ENCODE measurements around the gene DNAH2.
"Not testable (repeated sequence)": the region's sequence is repeated elsewhere in the genome, so short reads cannot be mapped to it uniquely, and the experiment has no call there.

DNAH2 gene

GRCh38 chr17:7856011-7856810 lies 138.7 kb downstream of the DNAH2 start:
- peak overlapping the region; percentile 57 for H3K4me3 ChIP-seq (ENCODE audit: insufficient read length, low read depth)
- peaks cover 6% of the 10 kb centered on the region for H3K4me1 ChIP-seq (ENCODE audit: insufficient read depth, insufficient read length)
- no peak for DNase-seq (ENCODE audit: low read depth, low spot score)
- TF ChIP-seq YY1 (IDR thresholded peaks at IDR 0.05; ENCODE audit: insufficient read depth, insufficient read length) = no peak
- TF ChIP-seq ZNF274 (IDR thresholded peaks at IDR 0.05; ENCODE audit: low read depth, low read length) = no peak
- TF ChIP-seq SUZ12 (IDR thresholded peaks at IDR 0.05; ENCODE audit: extremely low read depth, insufficient read depth, insufficient read length) = no peak
- no peaks in the 10 kb centered on the region for H3K27me3 ChIP-seq (ENCODE audit: insufficient read depth, insufficient read length)
- peak overlapping the region; percentile 85 for H3K9ac ChIP-seq (ENCODE audit: insufficient read length, low read depth)
- H3K9me3 ChIP-seq (ENCODE audit: insufficient read depth, low read length) = no peaks in the 10 kb centered on the region
- peaks cover 44% of the 10 kb centered on the region for H3K36me3 ChIP-seq (ENCODE audit: insufficient read depth, insufficient read length, low read length)

- Histone ChIP-seq H3K27me3 (ENCODE audit: insufficient read depth, insufficient read length) (no peaks in the 10 kb centered on the region), H3K9me3 (ENCODE audit: insufficient read depth, low read length) (no peaks in the 10 kb centered on the region), H3K4me1 (ENCODE audit: insufficient read depth, insufficient read length) (peaks cover under 1% of the 10 kb centered on the region), H3K4me3 (ENCODE audit: insufficient read length, low read depth) (peak within 1 kb of the TSS; percentile 57), H3K9ac (ENCODE audit: insufficient read length, low read depth) (peak within 1 kb of the TSS; percentile 90), H3K36me3 (ENCODE audit: insufficient read depth, insufficient read length, low read length) (peaks cover 44% of the 10 kb centered on the region)
- TF ChIP-seq YY1 (IDR thresholded peaks at IDR 0.05; ENCODE audit: insufficient read depth, insufficient read length) = peak; percentile 40
- TF ChIP-seq ZNF274 (IDR thresholded peaks at IDR 0.05; ENCODE audit: low read depth, low read length) = no peak
- DNase-seq (ENCODE audit: low read depth, low spot score) = peak; percentile 95
Measured at GRCh38 chr17:7856811-7857712, 139.5 kb downstream of the DNAH2 start, which contains the start of gene NAA38. TSS of gene NAA38 (minus strand) at chr17:7857559. CDS start at chr17:7857463, 96 bp downstream.

DNA sequence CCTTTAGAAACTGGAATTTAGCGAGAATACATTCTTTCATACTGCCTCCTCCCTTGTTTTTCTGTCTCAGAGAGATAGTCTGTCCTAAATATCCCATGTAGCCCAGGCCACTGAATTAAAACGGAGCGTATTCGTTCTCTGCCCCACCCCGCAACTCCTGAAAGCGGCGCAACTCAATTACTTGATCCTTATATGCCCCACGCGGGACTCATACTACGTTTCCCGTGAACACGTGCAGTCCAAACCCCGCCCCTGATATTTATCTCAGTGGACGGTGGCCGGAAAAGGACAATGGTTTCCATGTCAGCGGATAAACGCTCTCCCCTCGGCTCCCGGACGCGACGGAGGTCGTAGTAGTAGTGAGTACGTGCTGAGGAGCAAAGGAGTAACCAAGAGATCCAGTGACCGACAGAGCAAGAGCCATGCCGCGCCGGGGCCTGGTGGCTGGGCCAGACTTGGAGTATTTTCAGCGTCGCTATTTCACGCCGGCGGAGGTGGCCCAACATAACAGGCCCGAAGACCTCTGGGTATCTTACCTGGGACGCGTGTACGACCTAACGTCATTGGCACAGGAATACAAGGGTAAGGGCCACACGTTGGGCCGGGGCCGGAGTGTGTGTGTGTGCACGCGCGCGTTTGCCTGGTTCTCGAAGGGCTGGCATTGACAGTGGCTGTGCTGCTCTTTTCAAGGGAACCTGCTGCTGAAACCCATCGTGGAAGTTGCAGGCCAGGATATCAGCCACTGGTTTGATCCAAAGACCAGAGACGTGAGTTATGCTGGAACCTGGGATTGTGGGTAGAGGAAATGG lies 140.4 kb downstream of the DNAH2 start, which contains the start of gene CYB5D1:
TSS of gene CYB5D1 (plus strand) at position 291 of the 809 bp plus-strand sequence. CDS start at position 423, 132 bp downstream.
- Histone ChIP-seq H3K27me3 (ENCODE audit: insufficient read depth, insufficient read length) (no peaks in the 10 kb centered on the region), H3K4me3 (ENCODE audit: insufficient read length, low read depth) (peak within 1 kb of the TSS; percentile 57), H3K36me3 (ENCODE audit: insufficient read depth, insufficient read length, low read length) (peaks cover 37% of the 10 kb centered on the region), H3K9ac (ENCODE audit: insufficient read length, low read depth) (peak within 1 kb of the TSS; percentile 90), H3K9me3 (ENCODE audit: insufficient read depth, low read length) (no peaks in the 10 kb centered on the region), H3K4me1 (ENCODE audit: insufficient read depth, insufficient read length) (no peaks in the 10 kb centered on the region)
- DNase-seq (ENCODE audit: low read depth, low spot score) = no peak
- TF ChIP-seq ZNF274 (IDR thresholded peaks at IDR 0.05; ENCODE audit: low read depth, low read length) (no peak), YY1 (IDR thresholded peaks at IDR 0.05; ENCODE audit: insufficient read depth, insufficient read length) (no peak)

GRCh38 chr17:7858522-7858810 lies 140.9 kb downstream of the DNAH2 start:
- peak overlapping the region; percentile 90 for H3K9ac ChIP-seq (ENCODE audit: insufficient read length, low read depth)
- DNase-seq (ENCODE audit: low read depth, low spot score) = no peak
- H3K4me1 ChIP-seq (ENCODE audit: insufficient read depth, insufficient read length) = no peaks in the 10 kb centered on the region
- H3K36me3 ChIP-seq (ENCODE audit: insufficient read depth, insufficient read length, low read length) = peaks cover 37% of the 10 kb centered on the region
- H3K9me3 ChIP-seq (ENCODE audit: insufficient read depth, low read length) = no peaks in the 10 kb centered on the region
- H3K4me3 ChIP-seq (ENCODE audit: insufficient read length, low read depth) = peak overlapping the region; percentile 57
- TF ChIP-seq YY1 (IDR thresholded peaks at IDR 0.05; ENCODE audit: insufficient read depth, insufficient read length) (no peak), SUZ12 (IDR thresholded peaks at IDR 0.05; ENCODE audit: extremely low read depth, insufficient read depth, insufficient read length) (no peak), ZNF274 (IDR thresholded peaks at IDR 0.05; ENCODE audit: low read depth, low read length) (no peak)
- no peaks in the 10 kb centered on the region for H3K27me3 ChIP-seq (ENCODE audit: insufficient read depth, insufficient read length)

DNA sequence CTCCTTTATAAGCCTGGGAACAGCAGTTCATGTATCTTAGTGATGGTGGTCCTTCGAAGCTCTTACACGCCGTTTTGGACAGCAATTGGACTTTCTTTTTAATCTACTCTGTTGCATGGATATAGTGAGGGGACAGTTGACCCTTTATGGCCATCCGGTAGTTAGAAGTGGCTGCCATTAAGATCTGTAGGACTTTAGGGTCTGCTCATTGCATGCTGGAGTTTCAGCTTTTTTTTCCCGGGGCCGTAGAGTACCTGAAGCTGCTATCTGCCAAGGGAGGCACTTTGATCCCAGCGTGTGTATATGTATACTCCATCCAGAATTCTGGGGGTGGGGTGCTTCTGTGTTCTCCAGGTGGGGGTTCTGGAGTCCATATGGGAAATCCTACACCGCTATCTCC lies 141.5 kb downstream of the DNAH2 start:
- Histone ChIP-seq H3K36me3 (ENCODE audit: insufficient read depth, insufficient read length, low read length) (peaks cover 42% of the 10 kb centered on the region), H3K9me3 (ENCODE audit: insufficient read depth, low read length) (no peaks in the 10 kb centered on the region), H3K4me1 (ENCODE audit: insufficient read depth, insufficient read length) (no peaks in the 10 kb centered on the region), H3K9ac (ENCODE audit: insufficient read length, low read depth) (peak overlapping the region; percentile 90), H3K4me3 (ENCODE audit: insufficient read length, low read depth) (peak overlapping the region; percentile 57), H3K27me3 (ENCODE audit: insufficient read depth, insufficient read length) (no peaks in the 10 kb centered on the region)
- TF ChIP-seq SUZ12 (IDR thresholded peaks at IDR 0.05; ENCODE audit: extremely low read depth, insufficient read depth, insufficient read length) (no peak), YY1 (IDR thresholded peaks at IDR 0.05; ENCODE audit: insufficient read depth, insufficient read length) (no peak), ZNF274 (IDR thresholded peaks at IDR 0.05; ENCODE audit: low read depth, low read length) (no peak)
- DNase-seq (ENCODE audit: low read depth, low spot score) = no peak

DNA sequence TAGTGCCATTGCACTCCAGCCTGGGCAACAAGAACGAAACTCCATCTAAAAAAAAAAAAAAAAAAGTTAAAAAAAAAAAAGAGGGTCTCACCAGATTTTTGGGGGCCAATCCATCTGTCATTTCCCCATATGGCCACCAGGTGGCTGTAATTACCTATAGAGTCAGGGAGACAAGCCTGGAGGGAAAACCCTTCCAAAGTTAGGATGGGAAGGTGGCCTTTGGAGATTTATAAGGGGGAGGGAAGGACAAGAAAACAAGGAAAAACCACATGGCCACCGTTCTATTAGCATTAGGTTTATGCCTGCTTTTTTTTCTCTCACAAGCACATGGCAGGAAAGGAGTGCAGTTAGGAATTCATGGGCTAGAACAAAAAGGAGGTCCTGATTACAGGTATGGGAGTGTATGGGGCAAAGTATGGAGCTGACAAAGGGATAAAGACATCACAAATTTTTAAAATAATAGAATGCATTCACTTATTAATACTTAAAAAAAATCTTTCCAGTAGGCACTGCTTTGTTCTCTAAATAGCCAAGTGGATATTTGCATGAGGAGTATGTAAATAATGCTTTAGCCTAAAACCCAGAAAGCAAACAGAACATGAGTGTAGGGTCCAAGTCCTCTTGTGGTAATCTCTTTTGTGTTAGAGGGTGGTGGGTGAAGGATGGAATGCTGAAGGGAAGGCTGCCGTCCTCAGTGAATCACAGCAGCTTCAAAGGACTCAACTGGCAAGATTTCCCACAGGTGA lies 145.3 kb downstream of the DNAH2 start:
- Histone ChIP-seq H3K36me3 (ENCODE audit: insufficient read depth, insufficient read length, low read length) (peaks cover 43% of the 10 kb centered on the region), H3K9ac (ENCODE audit: insufficient read length, low read depth) (peak overlapping the region; percentile 57), H3K9me3 (ENCODE audit: insufficient read depth, low read length) (peaks cover 5% of the 10 kb centered on the region; the same call in 1 of the 2 replicates), H3K4me1 (ENCODE audit: insufficient read depth, insufficient read length) (no peaks in the 10 kb centered on the region), H3K4me3 (ENCODE audit: insufficient read length, low read depth) (no peak overlapping the region), H3K27me3 (ENCODE audit: insufficient read depth, insufficient read length) (no peaks in the 10 kb centered on the region)
- no peak for DNase-seq (ENCODE audit: low read depth, low spot score)
- TF ChIP-seq SUZ12 (IDR thresholded peaks at IDR 0.05; ENCODE audit: extremely low read depth, insufficient read depth, insufficient read length) (no peak), YY1 (IDR thresholded peaks at IDR 0.05; ENCODE audit: insufficient read depth, insufficient read length) (no peak), ZNF274 (IDR thresholded peaks at IDR 0.05; ENCODE audit: low read depth, low read length) (no peak)

DNA sequence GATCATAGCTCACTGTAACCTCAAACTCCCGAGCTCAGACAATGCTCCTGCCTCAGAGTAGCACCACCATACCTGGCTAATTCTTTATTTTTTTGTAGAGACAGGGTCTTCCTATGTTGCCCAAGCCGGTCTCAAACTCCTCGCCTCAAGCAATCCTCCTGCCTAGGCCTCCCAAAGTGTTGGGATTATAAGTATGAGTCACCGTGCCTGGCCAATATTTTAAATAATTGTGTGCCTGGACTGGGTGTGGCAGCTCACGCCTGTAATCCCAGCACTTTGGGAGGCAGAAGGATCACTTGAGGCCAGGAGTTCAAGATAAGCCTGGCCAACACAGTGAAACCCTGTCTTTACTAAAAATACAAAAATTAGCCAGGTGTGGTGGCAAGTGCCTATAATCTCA lies 146.8 kb downstream of the DNAH2 start:
- H3K36me3 ChIP-seq (ENCODE audit: insufficient read depth, insufficient read length, low read length) = peaks cover 38% of the 10 kb centered on the region
- H3K4me3 ChIP-seq (ENCODE audit: insufficient read length, low read depth); H3K9me3 ChIP-seq (ENCODE audit: insufficient read depth, low read length); H3K27me3 ChIP-seq (ENCODE audit: insufficient read depth, insufficient read length); H3K4me1 ChIP-seq (ENCODE audit: insufficient read depth, insufficient read length); H3K9ac ChIP-seq (ENCODE audit: insufficient read length, low read depth); DNase-seq (ENCODE audit: low read depth, low spot score): not testable (repeated sequence)

Measured in NT2/D1 (cell line).